SK-N-SH treated with all-trans-retinoic acid at 6 μM for 48 hours (cell line): ENCODE measurements around the gene TNPO3.

Experiments
- OSR1 ChIP-seq: fragments of 250-450 bp; sonication (Bioruptor Pico); IDR thresholded peaks from 2 replicates; pipeline ENCODE4 v1.8.0; 2022; ENCODE audit warnings: moderate library complexity, mild to moderate bottlenecking, inconsistent platforms
- TF ChIP-seq, protein P1 (sequence below): fragments of 250-450 bp; sonication (Bioruptor Pico); IDR thresholded peaks from 2 replicates; pipeline ENCODE4 v1.5.1; 2021; ENCODE audit warnings: mild to moderate bottlenecking, moderate library complexity

- TF ChIP-seq, protein P1, sequence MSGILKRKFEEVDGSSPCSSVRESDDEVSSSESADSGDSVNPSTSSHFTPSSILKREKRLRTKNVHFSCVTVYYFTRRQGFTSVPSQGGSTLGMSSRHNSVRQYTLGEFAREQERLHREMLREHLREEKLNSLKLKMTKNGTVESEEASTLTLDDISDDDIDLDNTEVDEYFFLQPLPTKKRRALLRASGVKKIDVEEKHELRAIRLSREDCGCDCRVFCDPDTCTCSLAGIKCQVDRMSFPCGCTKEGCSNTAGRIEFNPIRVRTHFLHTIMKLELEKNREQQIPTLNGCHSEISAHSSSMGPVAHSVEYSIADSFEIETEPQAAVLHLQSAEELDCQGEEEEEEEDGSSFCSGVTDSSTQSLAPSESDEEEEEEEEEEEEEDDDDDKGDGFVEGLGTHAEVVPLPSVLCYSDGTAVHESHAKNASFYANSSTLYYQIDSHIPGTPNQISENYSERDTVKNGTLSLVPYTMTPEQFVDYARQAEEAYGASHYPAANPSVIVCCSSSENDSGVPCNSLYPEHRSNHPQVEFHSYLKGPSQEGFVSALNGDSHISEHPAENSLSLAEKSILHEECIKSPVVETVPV (CRISPR knock-in tag), result no peak
- no peak for TF ChIP-seq OSR1
These were observed 17.3 kb downstream of the TNPO3 start for GRCh38 chr7:129037585-129037984.
